GM15510 (cell line): ENCODE results near the gene GOT2.

ENCODE experiments used
- POLR2A ChIP-seq: IDR thresholded peaks from 3 replicates; pipeline ENCODE4 v1.6.1; 2011; ENCODE audit warnings: borderline replicate concordance; ENCODE audit not compliant: insufficient read length; ENCODE audit errors: extremely low read depth

Gene GOT2

GRCh38 chr16:58733671-58734458, at the start of gene GOT2:
Gene GOT2 (minus strand): TSS chr16:58734316. CDS start chr16:58734228, 88 bp downstream.
- peak; percentile 78 for TF ChIP-seq POLR2A

- TF ChIP-seq POLR2A = no peak
These were observed 39.8 kb upstream of the GOT2 start for GRCh38 chr16:58773870-58774269.

GRCh38 chr16:58768145-58768544, 34.0 kb upstream of the GOT2 start:
- no peak for TF ChIP-seq POLR2A

DNA sequence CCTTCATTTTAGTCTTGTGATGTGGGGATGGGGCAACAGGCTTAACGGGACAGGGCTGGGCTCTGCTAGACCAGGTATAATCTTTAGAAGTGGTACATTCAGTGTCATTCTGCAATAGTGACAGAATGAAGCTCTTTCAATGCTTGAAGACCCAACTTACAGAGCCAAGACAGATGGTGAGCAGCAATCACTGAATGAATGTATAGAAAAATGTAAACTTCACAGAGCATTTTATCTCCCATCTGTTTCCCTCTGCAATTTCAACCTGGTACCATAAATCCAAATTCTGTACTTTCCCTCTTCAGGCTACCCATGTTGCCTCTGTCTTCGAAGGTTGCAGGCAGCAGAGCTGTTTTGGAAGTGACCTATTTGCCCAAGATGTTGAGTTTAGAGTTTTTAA, 33.5 kb upstream of the GOT2 start:
- TF ChIP-seq POLR2A = no peak

DNA sequence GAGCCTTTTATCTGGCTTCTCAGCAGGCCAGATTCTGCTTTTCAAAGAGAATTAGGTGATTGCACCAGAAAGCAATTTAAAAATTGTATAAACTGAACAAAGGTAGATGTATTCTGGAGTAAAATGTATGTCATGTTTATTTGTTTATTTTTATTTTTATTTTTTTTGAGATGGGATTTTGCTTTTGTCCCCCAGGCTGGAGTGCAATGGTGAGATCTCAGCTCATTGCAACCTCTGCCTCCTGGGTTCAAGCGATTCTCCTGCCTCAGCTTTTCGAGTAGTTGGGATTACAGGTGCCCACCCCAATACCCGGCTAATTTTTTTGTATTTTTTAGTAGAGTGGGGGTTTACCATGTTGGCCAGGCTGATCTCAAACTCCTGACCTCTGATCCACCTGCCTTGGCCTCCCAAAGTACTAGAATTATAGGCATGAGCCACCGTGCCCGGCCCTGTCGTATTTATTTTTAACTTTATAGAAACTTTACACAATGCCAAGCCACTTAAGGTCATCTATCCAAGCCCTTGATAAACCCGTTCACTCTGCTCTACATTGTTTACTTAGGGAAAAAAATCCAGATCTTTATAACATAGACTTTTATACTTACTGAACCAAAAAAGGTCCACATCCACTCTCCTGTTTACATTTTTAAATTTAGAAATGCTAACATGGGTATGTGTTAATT, 22.7 kb upstream of the GOT2 start:
- no peak for TF ChIP-seq POLR2A

DNA sequence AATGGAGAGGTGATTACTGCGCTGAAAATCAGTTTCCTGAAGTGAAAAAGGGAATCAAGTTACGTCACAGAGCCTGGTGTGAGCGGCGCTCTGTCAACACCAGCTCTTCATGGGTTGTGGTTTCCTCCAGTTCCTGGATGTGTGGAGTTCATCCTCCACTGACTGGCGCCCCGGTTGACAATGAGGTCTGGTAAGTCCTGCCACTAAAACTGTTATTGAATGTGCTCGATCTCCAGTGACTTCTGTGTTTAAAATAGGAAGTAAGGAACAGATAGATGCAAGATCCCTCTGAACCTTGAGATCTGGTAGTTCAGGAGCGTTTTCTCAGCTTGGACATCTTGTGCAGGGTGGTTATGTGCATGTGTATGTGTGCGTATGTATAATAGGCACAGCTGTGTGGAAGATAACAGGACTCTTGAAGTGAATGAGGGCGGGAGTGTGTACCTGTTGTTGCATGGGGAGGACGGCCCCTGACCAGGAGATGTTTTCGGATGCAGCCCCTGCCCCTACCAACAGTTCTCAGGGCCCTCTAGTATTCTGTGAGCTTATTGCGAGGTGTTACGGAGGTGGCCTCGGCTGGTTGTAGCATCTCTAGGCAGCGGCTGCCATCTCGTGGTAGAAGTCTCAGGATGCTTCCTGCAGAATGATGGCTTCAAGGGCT, 22.0 kb upstream of the GOT2 start:
- TF ChIP-seq POLR2A = no peak

DNA sequence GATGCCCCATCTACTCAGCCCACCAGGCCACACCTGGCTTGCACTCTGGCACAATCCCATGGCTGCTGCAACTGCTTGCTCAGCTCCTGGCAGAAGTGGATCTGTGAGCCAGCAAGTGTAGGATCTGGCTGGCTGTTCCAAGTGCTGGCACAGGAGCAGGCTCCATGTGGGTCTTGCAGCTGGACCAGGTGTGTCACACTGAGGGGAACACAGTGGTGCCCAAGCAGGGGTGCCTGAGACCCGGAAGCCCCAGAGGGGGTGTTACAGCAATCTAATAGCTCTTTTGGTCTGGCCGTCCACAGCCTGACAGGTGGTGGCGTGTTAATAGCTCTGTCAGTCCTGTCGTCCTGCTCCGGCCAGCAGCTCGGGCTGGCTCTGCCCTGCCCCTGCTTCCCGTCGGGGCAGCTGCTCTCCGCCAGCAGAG, 19.6 kb upstream of the GOT2 start:
- no peak for TF ChIP-seq POLR2A

DNA sequence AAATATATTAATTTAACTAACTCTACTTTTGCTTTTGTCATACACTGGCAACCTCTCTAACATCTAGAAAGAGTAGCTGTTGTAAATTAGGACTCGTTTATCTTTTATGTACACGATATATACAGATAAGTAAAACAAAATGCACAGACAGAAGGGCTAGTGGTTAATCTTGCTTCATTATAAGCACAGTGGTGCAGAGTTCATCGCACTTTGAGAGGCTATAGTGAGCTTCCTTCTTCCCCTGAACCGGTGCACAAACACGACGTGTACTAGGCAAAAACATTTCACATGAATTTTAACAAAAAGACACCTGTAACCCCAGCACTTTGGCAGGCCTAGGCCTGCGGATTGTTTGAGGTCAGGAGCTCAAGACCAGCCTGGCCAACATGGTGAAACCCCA, 10.4 kb upstream of the GOT2 start:
- TF ChIP-seq POLR2A = no peak

DNA sequence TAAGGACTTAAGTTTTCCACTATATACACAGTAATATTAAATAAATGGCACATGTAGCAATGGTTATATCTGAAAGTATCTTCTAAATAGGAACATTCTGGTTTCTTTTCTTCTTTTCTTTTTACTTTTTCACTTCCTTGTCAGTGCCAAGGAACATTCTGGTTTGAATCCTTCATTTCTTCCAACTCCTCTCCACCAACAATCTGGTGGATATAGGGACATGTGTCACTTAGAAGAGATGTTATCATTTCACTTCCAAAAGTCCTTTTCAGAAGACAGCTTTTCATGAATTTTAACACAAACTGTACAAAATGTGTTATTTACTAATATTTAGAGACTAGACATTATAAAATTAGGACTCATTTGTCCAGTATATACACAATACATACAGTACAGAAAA, 7.9 kb upstream of the GOT2 start:
- no peak for TF ChIP-seq POLR2A

DNA sequence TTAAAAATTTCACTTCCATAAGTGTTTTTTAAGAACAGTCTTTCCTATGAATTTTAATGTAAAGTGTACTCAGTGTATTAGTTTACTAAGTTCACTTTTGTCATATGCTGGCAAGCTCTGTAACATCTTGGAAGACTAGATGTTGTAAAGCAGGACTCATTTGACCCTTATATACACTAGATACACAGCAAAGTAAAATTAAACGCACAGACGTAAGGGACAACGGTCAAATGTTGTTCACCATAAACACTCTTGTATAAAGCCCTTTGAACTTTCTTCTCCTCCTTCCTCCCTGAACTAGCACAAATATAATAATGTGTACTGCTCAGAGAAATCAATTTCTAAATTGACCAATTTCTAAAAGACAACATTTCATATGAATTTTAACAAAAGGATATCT, 7.0 kb upstream of the GOT2 start:
- no peak for TF ChIP-seq POLR2A

GRCh38 chr16:58738672-58739296, 4.7 kb upstream of the GOT2 start:
- no peak for TF ChIP-seq POLR2A

- no peak for TF ChIP-seq POLR2A
These were observed 307 bp upstream of the GOT2 start for GRCh38 chr16:58734459-58734787.

GRCh38 chr16:58733248-58733670, 857 bp downstream of the GOT2 start:
- TF ChIP-seq POLR2A = no peak

DNA sequence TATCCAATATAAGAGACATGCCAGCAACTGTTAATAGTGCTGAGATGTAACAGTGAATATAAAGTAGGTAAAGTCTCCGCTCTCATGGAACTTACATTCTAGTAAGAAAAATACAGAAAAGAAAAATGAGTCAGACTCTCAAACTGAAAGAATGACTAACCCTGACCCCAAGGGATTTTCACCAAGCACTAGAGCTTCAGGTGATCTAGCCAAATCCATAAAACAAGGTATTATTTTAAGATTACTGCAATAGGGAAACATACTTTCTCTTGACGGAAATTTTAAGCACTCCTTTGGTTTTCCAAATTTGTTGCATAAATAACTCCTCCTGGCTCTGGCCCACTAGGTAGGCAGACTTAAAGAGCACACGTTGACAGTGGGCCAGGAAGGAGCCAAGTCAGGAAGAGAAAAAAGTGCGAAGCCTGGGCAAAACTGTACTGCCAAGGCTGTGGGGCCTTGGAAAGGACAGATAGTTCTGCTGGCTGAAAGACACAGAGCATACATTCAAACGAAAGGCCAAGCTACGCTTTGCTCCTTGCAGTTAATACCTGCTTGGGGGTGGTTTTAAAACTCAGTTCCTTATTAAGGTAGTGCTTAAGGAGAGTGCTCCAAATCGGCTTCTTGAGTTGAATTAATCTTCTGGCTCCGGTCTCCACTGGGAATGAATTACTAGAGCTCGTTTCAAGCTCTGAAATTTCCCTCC, 1.4 kb downstream of the GOT2 start:
- TF ChIP-seq POLR2A = no peak
